GM19099 (cell line): ENCODE measurements around the gene CSNK1G1.

Experiments
- POLR2A ChIP-seq: IDR thresholded peaks from 3 replicates; pipeline ENCODE4 v1.6.1; 2011; ENCODE audit warnings: low read depth; ENCODE audit not compliant: insufficient read length; ENCODE audit errors: extremely low read depth

Gene CSNK1G1

GRCh38 chr15:64146885-64147681, 208.9 kb downstream of the CSNK1G1 start:
- no peak for TF ChIP-seq POLR2A

GRCh38 chr15:64146520-64146884, 209.5 kb downstream of the CSNK1G1 start:
- no peak for TF ChIP-seq POLR2A

- no peak for TF ChIP-seq POLR2A
Observed at GRCh38 chr15:64146041-64146440, 209.9 kb downstream of the CSNK1G1 start.

- TF ChIP-seq POLR2A: peak; percentile 42
Observed at GRCh38 chr15:64144565-64145281, 211.2 kb downstream of the CSNK1G1 start.

GRCh38 chr15:64144192-64144564, 211.8 kb downstream of the CSNK1G1 start:
- TF ChIP-seq POLR2A: no peak

GRCh38 chr15:64143276-64143675, 212.7 kb downstream of the CSNK1G1 start:
- no peak for TF ChIP-seq POLR2A

GRCh38 chr15:64141798-64142512, 214.0 kb downstream of the CSNK1G1 start:
- no peak for TF ChIP-seq POLR2A

- TF ChIP-seq POLR2A: no peak
Observed at GRCh38 chr15:64138331-64138941, 217.5 kb downstream of the CSNK1G1 start.

- no peak for TF ChIP-seq POLR2A
Observed at GRCh38 chr15:64137226-64137833, 218.6 kb downstream of the CSNK1G1 start.

GRCh38 chr15:64136347-64136746, 219.6 kb downstream of the CSNK1G1 start:
- TF ChIP-seq POLR2A: no peak

- TF ChIP-seq POLR2A: no peak
Observed at GRCh38 chr15:64134345-64134829, 221.6 kb downstream of the CSNK1G1 start.

GRCh38 chr15:64133623-64134344, 222.2 kb downstream of the CSNK1G1 start:
- no peak for TF ChIP-seq POLR2A

GRCh38 chr15:64132217-64132616, 223.8 kb downstream of the CSNK1G1 start:
- TF ChIP-seq POLR2A: no peak

- TF ChIP-seq POLR2A: no peak
Observed at GRCh38 chr15:64131547-64131946, 224.4 kb downstream of the CSNK1G1 start.
